Daoy (cell line): Measurements from ENCODE around the gene S100A1. TPM values are rescaled to one million over a fixed set of nuclear protein-coding genes. Genes with fewer than 3 reads are reported as not detected.
"Not testable (repeated sequence)": the region's sequence is repeated elsewhere in the genome, so short reads cannot be mapped to it uniquely, and the experiment has no call there.

ENCODE experiments used
- DNase-seq: peaks from one replicate; pipeline ENCODE4 v3.0.0-alpha.2; 2015; ENCODE audit warnings: low read depth
- total RNA-seq: library from RNA; depleted of rRNA; stranded (reverse); fragments of >200 nt; shearing (Covaris generic); gene quantifications from 2 replicates; pipeline ENCODE4 v1.2.3, GENCODE V29; 2014; rRNA removed

S100A1 gene
- total RNA-seq = 0.40 TPM in 1 of 2 replicates, not detected in the other

- DNase-seq = no peak
These were observed at the start of gene S100A1 for GRCh38 chr1:153627715-153628626. TSS of gene S100A1 (plus strand) at chr1:153628434. CDS start at chr1:153630522, 2,088 bp downstream.

- no peak for DNase-seq
These were observed 49.7 kb upstream of the S100A1 start for GRCh38 chr1:153578490-153578889.

GRCh38 chr1:153578936-153579335, 49.3 kb upstream of the S100A1 start:
- no peak for DNase-seq

GRCh38 chr1:153582836-153583235, 45.4 kb upstream of the S100A1 start:
- not testable (repeated sequence) for DNase-seq

- not testable (repeated sequence) for DNase-seq
These were observed 44.7 kb upstream of the S100A1 start for GRCh38 chr1:153583514-153583913.

GRCh38 chr1:153583976-153584375, 44.3 kb upstream of the S100A1 start:
- no peak for DNase-seq

- DNase-seq = no peak
These were observed 43.2 kb upstream of the S100A1 start for GRCh38 chr1:153585006-153585405.

GRCh38 chr1:153586347-153586746, 41.9 kb upstream of the S100A1 start:
- DNase-seq = no peak

GRCh38 chr1:153587314-153587713, 40.9 kb upstream of the S100A1 start:
- DNase-seq = peak; percentile 35

GRCh38 chr1:153588033-153588432, 40.2 kb upstream of the S100A1 start:
- DNase-seq = not testable (repeated sequence)

- no peak for DNase-seq
These were observed 39.8 kb upstream of the S100A1 start for GRCh38 chr1:153588482-153588881.

GRCh38 chr1:153592748-153593147, 35.5 kb upstream of the S100A1 start:
- no peak for DNase-seq

- DNase-seq = peak; percentile 61
These were observed 31.0 kb upstream of the S100A1 start for GRCh38 chr1:153597206-153597605.

- peak; percentile 76 for DNase-seq
These were observed 29.7 kb upstream of the S100A1 start for GRCh38 chr1:153598309-153599172.

GRCh38 chr1:153599847-153600246, 28.4 kb upstream of the S100A1 start:
- DNase-seq = no peak

GRCh38 chr1:153602749-153603148, 25.5 kb upstream of the S100A1 start:
- no peak for DNase-seq

GRCh38 chr1:153606194-153606593, 22.0 kb upstream of the S100A1 start:
- no peak for DNase-seq

GRCh38 chr1:153607381-153607780, 20.9 kb upstream of the S100A1 start:
- DNase-seq = no peak

- peak; percentile 44 for DNase-seq
These were observed 20.0 kb upstream of the S100A1 start for GRCh38 chr1:153608089-153608682.

GRCh38 chr1:153608742-153609584, 19.3 kb upstream of the S100A1 start:
- DNase-seq = peak; percentile 97

- no peak for DNase-seq
These were observed 18.7 kb upstream of the S100A1 start for GRCh38 chr1:153609585-153609907.
